Measurements from ENCODE around the gene SMYD5. TPM values are rescaled to one million over a fixed set of nuclear protein-coding genes. Genes with fewer than 3 reads are reported as not detected.

SMYD5 gene
- total RNA-seq, 1 donor from 2014 or later, result 18.8 TPM

Other genes with a start within 250 kb of the SMYD5 start
- gene SFXN5, start 142.5 kb upstream of the SMYD5 start, total RNA-seq, result 4.7 TPM
- gene RAB11FIP5, start 101.3 kb upstream of the SMYD5 start, total RNA-seq, result 12.0 TPM
- not detected for gene NOTO, start 11.7 kb upstream of the SMYD5 start, total RNA-seq
- gene PRADC1, start 19.0 kb downstream of the SMYD5 start, total RNA-seq, result 17.7 TPM
- 205 TPM for gene CCT7, start 20.1 kb downstream of the SMYD5 start, total RNA-seq
- under 0.01 TPM for gene FBXO41, start 70.2 kb downstream of the SMYD5 start, total RNA-seq
- gene EGR4, start 79.3 kb downstream of the SMYD5 start, total RNA-seq, result not detected
- gene ALMS1, start 171.6 kb downstream of the SMYD5 start, total RNA-seq, result 17.7 TPM

Data from skeletal muscle tissue (tissue), 1 donor.